ENCODE measurements around the gene KRTAP9-7.

DNA sequence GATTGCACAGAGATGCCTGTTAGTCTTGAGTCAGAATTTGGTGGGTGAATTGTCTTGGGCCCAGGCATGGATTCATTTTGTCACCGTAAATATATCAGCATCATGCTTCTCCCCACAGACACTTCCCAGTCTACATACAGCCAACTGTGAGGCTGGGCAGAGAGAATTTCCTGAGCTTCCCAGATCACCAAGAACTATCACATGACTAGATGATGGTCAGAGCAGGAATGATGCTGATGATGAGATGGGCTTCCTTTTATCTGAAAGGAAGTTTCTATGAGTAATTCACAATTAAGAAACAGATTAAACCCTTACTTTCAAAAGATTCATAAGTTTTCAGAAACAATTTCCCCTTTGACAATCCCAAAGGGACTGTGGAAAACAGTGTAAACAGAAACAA, 20.6 kb upstream of the KRTAP9-7 start:
- no peak for TF ChIP-seq CTCF (optimal IDR thresholded peaks at IDR 0.05 in 1 of 3, IDR thresholded peaks at IDR 0.05 in 1 of 3, conservative IDR thresholded peaks at IDR 0.05 in 1 of 3; ENCODE audit: extremely low read depth in 1 of 3, insufficient read depth in 2 of 3, low read length in 3 of 3)
- TF ChIP-seq EZH2 (IDR thresholded peaks at IDR 0.05; ENCODE audit: low read length) = no peak

Data from keratinocyte (primary cell).